Activated naive CD4-positive, alpha-beta T cell treated with anti-CD3 and anti-CD28 coated beads for 36 hours (primary cell): Measurements from ENCODE around the gene RECK. TPM values are rescaled to one million over a fixed set of nuclear protein-coding genes. Genes with fewer than 3 reads are reported as not detected.
"Not testable (repeated sequence)": the region's sequence is repeated elsewhere in the genome, so short reads cannot be mapped to it uniquely, and the experiment has no call there.

Experiments
- CTCF ChIA-PET: fragments of 350-600 bp; sonication (Branson Sonifier 250); formaldehyde crosslinking; loops from one replicate; lab custom pipeline; 2021; ENCODE audit warnings: antibody characterized with exemption; lab: Charles Lee
- DNase-seq: peaks from one replicate; pipeline ENCODE4 v3.0.0-alpha.2; 2020
- H3K27ac Mint-ChIP-seq: one replicate; pipeline ENCODE4 v1.8.0; 2021; ENCODE audit warnings: mild to moderate bottlenecking, mixed read lengths
- H3K27me3 Mint-ChIP-seq: one replicate; pipeline ENCODE4 v1.8.0; 2021; ENCODE audit warnings: low read depth, mixed read lengths
- H3K36me3 Mint-ChIP-seq: one replicate; pipeline ENCODE4 v1.8.0; 2021; ENCODE audit warnings: low read depth, mixed read lengths
- H3K4me1 Mint-ChIP-seq: one replicate; pipeline ENCODE4 v1.8.0; 2021; ENCODE audit warnings: low read depth, mixed read lengths
- H3K4me3 Mint-ChIP-seq: one replicate; pipeline ENCODE4 v1.8.0; 2021; ENCODE audit warnings: mild to moderate bottlenecking, moderate library complexity, mixed read lengths
- H3K9me3 Mint-ChIP-seq: one replicate; pipeline ENCODE4 v1.8.0; 2021; ENCODE audit warnings: mixed read lengths
- intact Hi-C: fragments of 100-400 bp; cut with micrococcal nuclease; formaldehyde crosslinking; loops from one replicate; pipeline ENCODE4 v1.15.1; 2023
- total RNA-seq, 2 experiments: library from RNA; stranded (reverse); gene quantifications; one replicate each; pipeline ENCODE4 v1.2.3, GENCODE V29; 2021

Gene RECK
- total RNA-seq, 2 experiments from 2014 or later = 7.8 to 8.5 TPM

DNA sequence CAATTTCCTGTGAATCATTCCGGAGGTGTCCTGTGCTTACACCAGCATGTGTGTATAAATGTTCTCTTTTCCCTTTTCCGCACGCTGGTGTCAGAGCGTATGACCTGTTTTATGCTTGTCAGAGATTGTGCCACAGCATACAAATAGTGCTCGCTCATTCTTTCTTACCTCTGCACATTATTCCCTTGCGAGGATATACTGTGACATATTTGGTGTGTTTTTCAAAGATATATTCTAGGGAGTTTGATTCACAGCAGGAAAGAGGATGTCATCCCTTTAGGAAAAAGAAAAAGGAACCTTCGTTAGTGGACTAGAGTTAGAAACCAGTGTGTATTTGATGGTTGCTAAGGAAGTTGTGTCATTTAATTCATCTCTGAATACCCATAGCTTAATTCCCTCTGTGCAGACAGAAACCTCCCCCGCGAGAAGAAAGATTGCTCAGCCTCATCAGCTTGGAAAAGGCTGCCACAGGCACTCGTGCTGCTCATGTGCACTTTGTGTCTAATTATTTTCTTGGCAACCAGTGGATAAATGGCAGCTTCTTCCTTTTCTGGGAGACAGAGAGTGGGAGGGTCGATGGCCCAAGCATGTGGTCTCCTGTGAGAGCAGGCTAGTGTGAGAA, 117.7 kb downstream of the RECK start:
- Mint-ChIP-seq H3K4me1 (peaks cover 48% of the 10 kb centered on the region), H3K9me3 (no peaks in the 10 kb centered on the region), H3K27ac (no peak overlapping the region), H3K27me3 (no peaks in the 10 kb centered on the region), H3K4me3 (no peak overlapping the region), H3K36me3 (peaks cover 4% of the 10 kb centered on the region)
- CTCF ChIA-PET = interaction anchor here (0.9 to 2.0 kb wide), 2 partner anchors 11 to 51 kb away, joined by 3 to 8 read pairs; no protein-coding TSS in a partner anchor
- intact Hi-C loops = no loop called here
- DNase-seq = no peak

DNA sequence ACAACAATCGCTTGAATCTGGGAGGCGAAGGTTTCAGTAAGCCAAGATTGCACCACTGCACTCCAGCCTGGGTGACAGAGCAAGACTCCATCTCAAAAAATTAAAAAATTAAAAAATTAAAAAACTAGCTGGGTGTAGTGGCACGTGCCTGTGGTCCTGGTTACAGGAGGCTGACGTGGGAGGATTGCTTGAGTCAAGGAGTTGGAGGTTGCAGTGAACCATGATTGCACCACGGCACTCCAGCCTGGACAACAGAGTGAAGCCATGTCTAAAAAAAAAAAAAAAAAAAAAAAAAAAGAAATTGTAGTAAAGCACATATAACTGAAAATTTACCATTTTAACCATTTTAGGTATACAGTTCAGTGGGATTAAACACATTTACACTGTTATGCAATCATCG, 119.4 kb downstream of the RECK start:
- Mint-ChIP-seq H3K4me1 (peaks cover 31% of the 10 kb centered on the region), H3K27ac (no peak overlapping the region), H3K9me3 (no peaks in the 10 kb centered on the region), H3K4me3 (no peak overlapping the region), H3K27me3 (no peaks in the 10 kb centered on the region), H3K36me3 (peaks cover 6% of the 10 kb centered on the region)
- CTCF ChIA-PET = interaction anchor here (0.6 to 2.0 kb wide), 5 partner anchors 9 to 173 kb away, joined by 3 to 8 read pairs (median 5); no protein-coding TSS in a partner anchor
- DNase-seq = no peak
- intact Hi-C loops = no loop called here

DNA sequence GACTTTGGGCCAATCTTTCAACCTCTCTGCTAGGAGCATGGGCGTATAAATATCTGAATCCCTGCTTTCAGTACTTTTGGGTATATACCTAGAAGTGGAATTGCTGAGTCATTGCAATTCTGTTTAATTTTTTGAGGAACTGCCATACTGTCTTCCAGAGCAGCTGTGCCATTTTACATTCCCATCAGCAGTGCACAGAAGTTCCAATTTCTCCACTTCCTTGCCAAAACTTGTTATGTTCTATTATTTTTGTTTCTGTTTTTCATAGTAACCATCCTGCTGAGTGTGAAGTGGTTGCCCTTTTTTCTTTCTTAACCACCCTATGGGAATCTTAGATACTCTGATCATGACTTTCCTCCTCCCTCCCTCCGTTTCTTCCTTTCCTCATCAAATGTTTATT, 121.4 kb downstream of the RECK start:
- intact Hi-C loops = no loop called here
- CTCF ChIA-PET = interaction anchor here (1.1 kb wide), 1 partner anchor 50 kb away, joined by 4 read pairs; no protein-coding TSS in a partner anchor
- peaks cover 6% of the 10 kb centered on the region for H3K36me3 Mint-ChIP-seq

DNA sequence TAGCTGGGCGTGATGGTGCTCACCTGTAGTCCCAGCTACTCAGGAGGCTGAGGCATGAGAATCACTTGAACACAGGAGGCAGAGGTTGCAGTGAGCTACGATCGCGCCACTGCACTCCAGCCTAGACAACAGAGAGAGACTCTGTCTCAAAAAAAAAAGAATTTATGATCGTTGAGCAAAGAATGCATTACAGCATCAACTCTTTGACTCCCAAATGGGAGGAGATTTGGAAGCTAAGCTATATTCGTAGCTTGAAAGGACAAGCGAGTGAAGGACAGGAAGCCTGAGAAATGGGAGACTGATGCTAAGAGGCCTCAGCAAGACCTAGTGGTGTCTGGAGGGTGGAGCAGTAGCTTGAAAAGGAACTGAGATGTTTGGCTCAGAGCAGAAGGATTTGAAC, 122.2 kb downstream of the RECK start:
- Mint-ChIP-seq H3K27me3 (no peaks in the 10 kb centered on the region), H3K27ac (no peak overlapping the region)
- intact Hi-C loops = no loop called here

More for the DNA sequence above, 121.4 kb downstream of the RECK start:
- H3K4me1 Mint-ChIP-seq = peaks cover 18% of the 10 kb centered on the region
- no peaks in the 10 kb centered on the region for H3K9me3 Mint-ChIP-seq
- no peak overlapping the region for H3K27ac Mint-ChIP-seq
- no peaks in the 10 kb centered on the region for H3K27me3 Mint-ChIP-seq
- DNase-seq = no peak
- H3K4me3 Mint-ChIP-seq = no peak overlapping the region

DNA sequence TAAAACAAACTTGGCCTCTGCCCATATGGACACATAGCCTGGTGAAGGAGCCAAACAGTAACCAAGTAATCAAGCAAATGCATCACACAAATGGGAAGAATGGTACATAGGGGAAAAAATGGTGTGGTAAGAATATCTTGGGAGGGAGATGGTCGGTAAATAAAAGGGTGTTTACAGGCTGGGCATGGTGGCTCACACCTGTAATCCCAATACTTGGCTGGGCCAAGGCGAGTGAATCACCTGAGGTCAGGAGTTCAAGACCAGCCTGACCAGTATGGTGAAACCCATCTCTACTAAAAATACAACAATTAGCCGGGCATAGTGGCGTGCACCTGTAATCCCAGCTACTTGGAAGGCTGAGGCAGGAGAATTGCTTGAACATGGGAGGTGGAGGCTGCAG, 122.8 kb downstream of the RECK start:
- H3K4me1 Mint-ChIP-seq, H3K27me3 Mint-ChIP-seq, DNase-seq, H3K36me3 Mint-ChIP-seq, H3K9me3 Mint-ChIP-seq, intact Hi-C loops, H3K4me3 Mint-ChIP-seq, H3K27ac Mint-ChIP-seq: not testable (repeated sequence)
- CTCF ChIA-PET = interaction anchor here (0.7 to 1.1 kb wide), 3 partner anchors 56 to 1336 kb away, joined by 3 to 7 read pairs (median 3); no protein-coding TSS in a partner anchor

More for the DNA sequence above, 122.2 kb downstream of the RECK start:
- peaks cover 6% of the 10 kb centered on the region for H3K36me3 Mint-ChIP-seq
- CTCF ChIA-PET = interaction anchor here (0.6 to 1.1 kb wide), 4 partner anchors 41 to 1336 kb away, joined by 3 to 7 read pairs (median 4); no protein-coding TSS in a partner anchor
- DNase-seq = no peak
- no peak overlapping the region for H3K4me3 Mint-ChIP-seq
- no peaks in the 10 kb centered on the region for H3K9me3 Mint-ChIP-seq
- peaks cover 11% of the 10 kb centered on the region for H3K4me1 Mint-ChIP-seq

DNA sequence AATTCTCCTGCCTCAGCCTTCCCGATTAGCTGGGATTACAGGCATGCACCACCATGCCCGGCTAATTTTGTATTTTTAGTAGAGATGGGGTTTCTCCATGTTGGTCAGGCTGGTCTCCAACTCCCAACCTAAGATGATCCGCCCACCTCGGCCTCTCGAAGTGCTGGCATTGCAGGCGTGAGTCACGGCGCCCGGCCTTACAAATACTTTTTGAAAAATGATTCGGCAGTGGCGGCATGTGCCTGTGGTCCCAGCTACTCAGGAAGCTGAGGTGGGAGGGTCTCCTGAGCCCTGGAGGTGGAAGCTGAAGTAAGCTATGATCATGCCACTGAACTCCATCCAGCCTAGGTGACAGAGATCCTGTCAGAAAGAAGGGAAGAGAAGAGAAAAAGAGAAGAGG, 123.4 kb downstream of the RECK start:
- CTCF ChIA-PET = interaction anchor here (0.6 to 0.8 kb wide), 2 partner anchors 57 to 154 kb away, joined by 3 read pairs; no protein-coding TSS in a partner anchor
- intact Hi-C loops, H3K27ac Mint-ChIP-seq: not testable (repeated sequence)

DNA sequence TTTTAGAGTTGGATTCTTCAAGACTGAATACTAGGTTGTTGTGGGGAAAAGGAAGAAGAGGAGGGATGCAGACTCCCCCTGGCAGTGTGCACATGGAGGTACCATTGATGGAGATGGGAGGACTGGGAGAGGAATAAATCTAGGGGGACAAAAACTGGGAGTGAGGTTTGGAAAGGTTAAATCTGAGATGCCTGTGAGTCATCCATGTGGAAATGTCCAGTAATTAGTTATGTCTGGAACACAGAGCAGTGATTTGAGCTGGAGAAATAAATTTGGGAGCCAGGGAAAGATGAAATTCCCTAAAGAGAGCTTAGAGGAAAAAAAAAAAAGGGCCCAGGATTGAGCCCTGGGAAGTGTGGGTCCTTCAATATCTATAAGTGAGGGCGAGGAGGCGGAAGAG, 124.5 kb downstream of the RECK start:
- Mint-ChIP-seq H3K4me1 (peaks cover 2% of the 10 kb centered on the region), H3K27me3 (no peaks in the 10 kb centered on the region), H3K27ac (no peak overlapping the region), H3K4me3 (no peak overlapping the region), H3K36me3 (peaks cover 6% of the 10 kb centered on the region), H3K9me3 (no peaks in the 10 kb centered on the region)
- no peak for DNase-seq
- intact Hi-C loops = no loop called here
- CTCF ChIA-PET = interaction anchor here (1.5 to 1.8 kb wide), 2 partner anchors 56 to 58 kb away, joined by 3 to 15 read pairs; no protein-coding TSS in a partner anchor

More for the DNA sequence above, 123.4 kb downstream of the RECK start:
- not testable (repeated sequence) for H3K9me3 Mint-ChIP-seq, H3K36me3 Mint-ChIP-seq, H3K4me1 Mint-ChIP-seq, H3K27me3 Mint-ChIP-seq, H3K4me3 Mint-ChIP-seq, DNase-seq

DNA sequence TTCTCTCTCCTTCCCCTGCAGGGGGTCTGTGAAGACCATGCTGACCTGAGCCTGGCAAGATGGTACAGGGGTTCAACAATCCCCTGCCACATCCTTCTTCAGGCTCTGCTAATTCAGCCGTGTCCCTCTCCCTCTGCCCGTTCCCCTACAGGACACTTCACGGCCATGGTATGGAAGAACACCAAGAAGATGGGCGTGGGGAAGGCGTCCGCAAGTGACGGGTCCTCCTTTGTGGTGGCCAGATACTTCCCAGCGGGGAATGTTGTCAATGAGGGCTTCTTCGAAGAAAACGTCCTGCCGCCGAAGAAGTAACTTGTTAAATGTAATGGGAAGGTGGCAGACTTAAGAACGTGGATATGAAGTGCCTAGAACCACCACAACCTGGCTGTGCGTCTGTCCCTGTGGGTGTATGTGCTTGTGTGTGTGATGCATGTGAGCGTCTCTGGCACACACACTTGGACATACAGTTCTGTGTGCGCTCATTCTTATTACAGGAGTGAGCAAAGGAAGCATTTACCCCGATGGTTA, 125.6 kb downstream of the RECK start:
- Mint-ChIP-seq H3K36me3 (peaks cover 1% of the 10 kb centered on the region), H3K27me3 (no peaks in the 10 kb centered on the region), H3K27ac (no peak overlapping the region), H3K4me3 (no peak overlapping the region), H3K9me3 (no peaks in the 10 kb centered on the region), H3K4me1 (peaks cover 5% of the 10 kb centered on the region)
- CTCF ChIA-PET = interaction anchor here (1.5 to 10.8 kb wide), 3 partner anchors 57 to 61 kb away, joined by 3 to 283 read pairs (median 15); no protein-coding TSS in a partner anchor
- no peak for DNase-seq
- intact Hi-C loops = no loop called here

DNA sequence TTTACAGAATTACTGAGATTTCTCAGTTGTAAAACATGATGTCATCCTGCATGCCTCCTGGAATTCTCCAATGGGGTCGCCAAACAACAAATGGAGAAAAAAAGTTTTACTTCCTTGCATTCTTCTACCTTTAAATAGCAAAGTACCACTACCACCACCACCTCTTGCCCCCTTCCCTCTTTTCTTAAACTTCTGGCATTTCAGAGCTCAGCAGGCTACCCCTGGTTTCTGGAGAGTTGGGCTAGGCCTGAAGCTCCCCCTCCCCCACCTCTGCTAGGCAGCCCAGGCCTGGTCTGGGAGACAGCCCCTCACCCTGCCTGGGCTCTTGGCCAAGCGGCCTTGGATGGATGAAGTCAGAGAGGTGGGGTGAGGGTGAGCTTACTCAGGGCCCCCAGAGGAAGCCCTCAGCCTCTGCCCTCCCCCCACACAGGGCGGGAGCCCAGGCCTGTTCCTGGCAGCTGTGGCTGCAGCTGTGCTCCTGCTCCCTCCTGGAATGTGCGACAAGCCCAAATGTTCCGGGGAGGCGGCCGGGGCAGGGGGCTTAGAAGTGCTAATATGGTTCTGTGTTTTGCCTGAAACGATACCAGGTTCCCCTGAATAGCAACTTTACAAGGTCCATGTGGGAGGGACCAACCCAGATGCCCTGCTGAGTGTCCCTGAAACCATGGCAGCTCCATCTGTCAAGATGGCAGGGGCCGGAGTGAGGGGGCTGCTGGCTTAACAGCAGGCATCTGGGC, 126.5 kb downstream of the RECK start:
- Mint-ChIP-seq H3K4me1 (peaks cover 3% of the 10 kb centered on the region), H3K9me3 (no peaks in the 10 kb centered on the region), H3K27me3 (no peaks in the 10 kb centered on the region), H3K4me3 (no peak overlapping the region), H3K27ac (no peak overlapping the region), H3K36me3 (peaks cover 1% of the 10 kb centered on the region)
- CTCF ChIA-PET = interaction anchor here (0.8 to 10.8 kb wide), 6 partner anchors 23 to 209 kb away, joined by 3 to 283 read pairs (median 5); partner anchors contain the start of gene CLTA
- DNase-seq = no peak
- intact Hi-C loops = no loop called here

DNA sequence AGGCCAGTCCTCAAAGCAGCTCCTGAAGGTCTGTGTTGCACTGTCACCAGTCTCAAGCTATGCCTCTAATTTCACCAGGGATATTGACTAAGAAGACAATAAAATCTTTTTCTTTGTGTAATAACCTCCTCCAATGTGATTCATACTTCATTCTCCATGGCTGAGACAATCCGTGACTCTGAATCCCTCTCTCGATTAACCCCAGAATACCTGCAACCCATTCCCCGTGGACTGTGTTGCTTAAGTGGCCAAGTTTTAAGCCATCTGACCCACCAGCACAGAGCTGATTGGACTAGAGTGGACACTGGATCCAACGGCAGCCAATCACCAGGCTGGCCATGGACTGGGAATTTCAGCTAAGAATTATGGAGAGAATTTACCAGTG, 127.1 kb downstream of the RECK start:
- CTCF ChIA-PET = interaction anchor here (0.5 to 10.8 kb wide), 11 partner anchors 13 to 543 kb away, joined by 3 to 283 read pairs (median 3); partner anchors contain the start of gene CLTA
- no peaks in the 10 kb centered on the region for H3K27me3 Mint-ChIP-seq
- H3K27ac Mint-ChIP-seq = no peak overlapping the region
- H3K9me3 Mint-ChIP-seq = no peaks in the 10 kb centered on the region
- H3K36me3 Mint-ChIP-seq = peaks cover 1% of the 10 kb centered on the region
- no peak overlapping the region for H3K4me3 Mint-ChIP-seq
- intact Hi-C loops = no loop called here
- H3K4me1 Mint-ChIP-seq = peaks cover 3% of the 10 kb centered on the region
- no peak for DNase-seq

DNA sequence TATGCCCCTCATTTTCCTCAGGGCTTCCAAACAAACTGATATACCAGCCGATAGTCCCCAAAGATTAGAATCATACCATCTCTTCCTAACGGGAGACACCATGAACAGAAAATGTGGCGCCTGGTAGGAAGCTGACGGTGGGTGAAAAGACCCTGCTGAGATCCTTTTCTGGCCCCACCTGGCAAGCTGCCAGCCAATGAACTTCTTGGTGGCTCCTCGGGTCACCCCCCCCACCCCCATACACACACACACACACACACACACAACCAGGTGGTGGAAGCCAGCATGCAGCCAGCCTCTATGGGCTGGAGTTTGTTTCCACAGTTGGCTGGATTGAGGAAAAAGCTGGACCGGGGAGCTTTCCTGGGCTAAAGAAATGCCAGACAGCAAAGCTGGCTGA, 127.7 kb downstream of the RECK start:
- no peak for DNase-seq
- no peaks in the 10 kb centered on the region for H3K27me3 Mint-ChIP-seq
- H3K27ac Mint-ChIP-seq = no peak overlapping the region

DNA sequence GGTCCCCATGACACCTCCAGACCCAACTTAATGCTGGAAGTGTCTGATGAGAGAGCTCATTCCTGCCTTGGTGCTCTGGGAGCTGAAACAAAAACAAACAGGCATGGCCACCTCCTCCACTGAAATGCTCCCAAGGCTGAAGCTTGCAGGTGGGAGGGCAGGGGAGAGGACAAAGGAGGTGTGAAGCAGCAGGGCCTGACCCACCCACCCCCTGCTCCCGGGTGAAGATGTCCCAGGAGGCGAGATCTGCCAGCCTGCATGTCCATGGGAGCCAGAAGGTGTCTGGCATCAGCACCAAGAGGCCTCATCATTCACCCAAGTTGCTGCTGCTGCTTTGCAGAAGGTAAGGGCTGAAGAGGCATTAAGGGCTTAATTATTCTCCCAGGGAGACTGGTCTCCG, 128.3 kb downstream of the RECK start:
- no peaks in the 10 kb centered on the region for H3K27me3 Mint-ChIP-seq
- no peak overlapping the region for H3K27ac Mint-ChIP-seq
- no peaks in the 10 kb centered on the region for H3K9me3 Mint-ChIP-seq
- intact Hi-C loops = no loop called here
- H3K36me3 Mint-ChIP-seq = peaks cover 1% of the 10 kb centered on the region
- no peak overlapping the region for H3K4me3 Mint-ChIP-seq
- CTCF ChIA-PET = interaction anchor here (0.6 to 10.8 kb wide), 9 partner anchors 9 to 704 kb away, joined by 3 to 283 read pairs (median 4); partner anchors contain the start of gene GLIPR2
- no peak for DNase-seq
- H3K4me1 Mint-ChIP-seq = peaks cover 3% of the 10 kb centered on the region

More for the DNA sequence above, 127.7 kb downstream of the RECK start:
- intact Hi-C loops = no loop called here
- Mint-ChIP-seq H3K36me3 (peaks cover 1% of the 10 kb centered on the region), H3K9me3 (no peaks in the 10 kb centered on the region), H3K4me1 (peaks cover 3% of the 10 kb centered on the region), H3K4me3 (no peak overlapping the region)
- CTCF ChIA-PET = interaction anchor here (0.5 to 10.8 kb wide), 14 partner anchors 8 to 704 kb away, joined by 3 to 283 read pairs (median 3); partner anchors contain the start of genes CLTA and GLIPR2
